HUDEP-2 (cell line): ENCODE results near the gene FNDC3B.
"Not testable (repeated sequence)": the region's sequence is repeated elsewhere in the genome, so short reads cannot be mapped to it uniquely, and the experiment has no call there.

Experiments
- DNase-seq, 76 experiments: peaks; one replicate each; lab custom pipeline; 2025; ENCODE audit not compliant: unreplicated experiment in 76 of 76; lab: John Stamatoyannopoulos, UW

Gene FNDC3B

GRCh38 chr3:172030181-172030580, 9.2 kb upstream of the FNDC3B start:
- DNase-seq: no peak

DNA sequence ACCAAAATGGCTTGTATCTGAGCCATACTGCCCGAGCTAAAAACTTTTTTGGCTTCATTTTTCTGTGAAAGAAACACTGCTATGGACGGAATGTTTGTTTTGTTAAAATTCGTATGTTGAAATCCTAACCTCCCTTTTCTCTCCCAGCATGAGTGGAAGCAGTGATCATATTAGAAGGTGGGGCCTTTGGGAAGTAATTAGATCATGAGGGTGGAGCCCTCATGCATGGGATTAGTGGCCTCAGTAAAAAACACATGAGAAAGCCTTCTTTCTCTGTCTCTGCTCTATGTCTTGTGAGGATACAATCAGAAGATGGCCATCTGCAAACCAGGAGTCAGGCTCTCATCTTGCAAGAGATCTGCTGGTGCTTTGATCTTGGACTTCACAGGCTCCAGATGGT, 7.4 kb upstream of the FNDC3B start:
- no peak for DNase-seq

DNA sequence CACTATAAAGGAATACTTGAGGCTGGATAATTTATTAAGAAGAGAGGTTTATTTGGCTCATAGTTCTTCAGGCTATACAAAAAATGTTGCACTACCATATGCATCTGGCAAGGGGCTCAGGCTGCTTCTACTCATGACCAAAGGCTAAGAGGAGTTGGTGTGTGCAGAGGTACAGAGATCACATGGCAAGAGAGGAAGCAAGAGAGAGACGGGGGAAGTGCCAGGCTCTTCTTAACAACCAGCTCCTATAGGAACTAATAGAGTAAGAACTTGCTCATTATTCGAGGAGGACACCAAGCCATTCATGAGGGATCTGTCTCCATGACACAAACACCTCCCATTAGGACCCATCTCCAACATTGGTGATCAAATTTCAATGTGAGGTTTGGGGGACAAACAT, 6.0 kb upstream of the FNDC3B start:
- DNase-seq: no peak

DNA sequence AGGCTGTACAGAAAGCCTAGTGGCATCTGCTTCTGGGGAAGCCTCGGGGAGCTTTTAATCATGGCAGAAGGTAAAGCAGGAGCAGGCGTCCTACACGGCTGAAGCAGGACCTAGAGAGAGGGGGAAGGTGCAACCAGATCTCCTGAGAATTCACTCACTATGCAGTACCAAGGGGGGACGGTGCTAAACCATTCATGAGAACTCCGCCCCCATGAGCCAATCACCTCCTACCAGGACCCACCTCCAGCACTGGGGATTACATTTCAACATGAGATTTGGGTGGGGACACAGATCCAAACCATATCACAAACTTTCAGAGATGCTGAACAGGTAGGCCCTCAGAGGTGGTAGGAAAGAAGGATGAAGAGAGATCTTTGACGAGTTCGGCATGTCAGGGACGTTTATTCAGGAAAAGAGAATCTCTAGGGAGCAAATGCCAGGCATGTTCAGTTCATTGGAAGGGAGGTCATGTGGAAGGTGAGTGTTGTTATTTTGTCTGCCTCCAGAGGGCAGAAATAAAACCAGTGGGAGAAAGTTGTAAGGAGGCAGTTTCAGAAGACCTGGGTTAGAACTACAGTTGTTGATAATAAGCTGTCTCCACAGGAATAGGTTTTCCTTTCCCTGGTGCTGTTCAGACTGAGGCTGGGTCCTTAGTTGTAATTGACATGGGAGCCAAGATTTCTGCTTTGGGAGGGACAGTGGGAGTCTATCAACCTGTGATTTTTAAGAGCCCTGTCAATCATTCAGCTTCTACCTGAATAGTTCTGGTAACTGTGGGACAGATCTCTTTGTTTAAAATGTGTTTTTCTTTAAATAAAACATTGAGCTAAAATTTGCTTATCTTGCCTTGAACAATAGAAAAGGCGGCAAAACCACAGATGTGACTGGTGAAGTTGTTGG, 4.3 kb upstream of the FNDC3B start:
- peak in 12 of 76 experiments; percentile 2 to 39 (median 14) for DNase-seq

DNA sequence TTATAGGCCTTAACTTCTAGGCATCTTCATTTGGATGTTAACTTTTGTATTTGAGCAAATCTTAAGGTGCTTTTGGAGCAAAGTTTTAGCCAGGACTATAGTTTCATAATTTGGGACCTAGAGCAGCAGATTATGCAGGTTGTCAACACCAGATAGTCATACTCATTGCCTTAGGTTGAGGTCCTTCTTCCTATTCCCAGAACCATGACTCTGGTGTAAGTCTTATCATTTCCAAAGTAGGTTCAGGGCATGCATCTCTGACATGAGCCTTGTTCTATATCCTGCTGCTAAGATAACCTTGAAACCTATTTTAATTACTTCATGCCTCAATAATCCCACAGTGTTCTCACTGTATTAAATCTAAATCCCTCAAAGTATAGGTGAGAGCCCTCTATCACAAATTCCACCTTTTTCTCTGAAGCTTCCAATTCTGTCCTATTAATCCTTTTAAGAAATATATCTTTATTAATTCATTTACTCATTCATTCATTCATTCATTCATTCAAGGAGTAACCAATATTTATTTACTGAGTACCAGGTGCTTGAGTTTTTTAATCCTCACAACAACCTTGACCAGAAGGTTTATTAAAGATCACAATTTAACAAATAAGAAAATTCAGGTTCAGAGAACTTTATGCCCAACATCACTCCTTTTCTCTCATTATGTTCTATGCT, 2.7 kb upstream of the FNDC3B start:
- no peak for DNase-seq

DNA sequence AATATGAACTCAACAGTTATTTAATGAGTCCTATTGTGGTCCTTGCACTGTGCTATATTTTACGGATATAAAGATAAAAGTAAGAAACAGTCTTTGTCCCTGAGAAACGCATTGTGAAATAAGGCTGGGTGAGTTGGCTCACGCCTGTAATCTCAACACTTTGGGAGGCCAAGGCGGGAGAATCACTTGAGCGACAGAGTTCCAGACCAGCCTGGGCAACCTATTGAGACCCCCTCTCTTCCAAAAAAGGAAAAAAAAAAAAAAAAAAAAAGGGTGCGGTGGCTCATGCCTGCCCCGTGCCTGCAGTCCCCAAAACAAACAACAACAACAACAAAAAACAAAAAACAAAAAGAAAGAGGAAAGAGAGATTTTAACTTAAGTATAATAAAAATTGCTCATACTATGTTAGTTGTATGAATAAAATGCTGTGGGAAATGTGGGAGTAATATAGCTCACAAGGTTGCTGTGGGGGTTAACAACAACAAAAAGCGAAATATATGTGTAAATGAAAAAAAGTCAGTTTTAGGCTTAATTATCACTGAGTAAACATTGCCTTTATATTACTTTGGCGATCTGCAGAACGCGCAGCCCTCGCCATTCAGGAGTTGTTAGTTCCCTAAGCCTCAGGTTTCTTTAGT, 461 bp upstream of the FNDC3B start:
- no peak for DNase-seq

DNA sequence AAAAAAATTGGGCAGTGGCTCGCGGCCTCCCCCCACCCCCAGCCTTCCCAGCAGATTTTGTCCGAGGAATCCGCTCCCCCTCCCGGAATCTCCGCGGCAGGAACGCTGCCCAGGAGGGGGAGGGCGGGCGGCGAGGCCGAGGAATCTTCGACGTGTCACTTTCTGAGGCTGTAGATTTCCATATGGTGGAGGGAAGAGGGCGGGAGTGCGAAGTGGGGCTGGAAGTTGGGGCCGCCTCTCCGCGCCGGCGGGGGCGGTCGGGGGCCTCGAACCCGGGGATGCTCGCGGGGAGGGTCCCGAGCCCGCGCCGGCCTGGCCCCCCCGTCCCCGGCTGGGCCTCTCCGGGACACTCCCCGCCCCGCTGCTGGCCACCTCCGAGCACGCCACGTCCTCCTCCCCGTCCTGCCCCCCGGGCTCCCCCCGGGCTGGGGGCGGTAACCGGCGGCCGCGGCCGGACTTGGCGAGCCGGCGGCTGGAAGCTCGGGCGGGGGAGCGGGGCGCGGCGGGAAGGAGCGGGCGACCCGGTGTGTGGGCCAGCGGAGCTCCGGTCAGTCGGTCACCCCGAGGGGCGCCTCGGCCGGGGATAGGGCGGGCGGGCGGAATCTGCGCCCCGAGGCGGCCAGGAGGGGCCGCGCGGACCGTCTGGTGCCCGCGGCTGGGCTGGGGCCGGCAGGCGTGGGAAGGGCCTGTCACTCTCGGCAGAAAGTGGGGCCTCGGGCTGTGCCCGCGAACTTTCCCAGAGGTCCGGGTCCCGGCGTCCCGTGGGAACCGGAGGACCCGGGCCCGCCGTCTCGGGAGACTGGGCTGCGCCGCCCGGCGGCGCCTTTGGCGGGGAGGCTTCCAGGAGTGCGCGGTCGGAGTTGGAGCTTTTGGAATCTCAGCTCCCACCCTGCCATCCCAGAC, 951 bp downstream of the FNDC3B start:
- peak in 21 of 76 experiments; percentile 1 to 38 (median 12) for DNase-seq

DNA sequence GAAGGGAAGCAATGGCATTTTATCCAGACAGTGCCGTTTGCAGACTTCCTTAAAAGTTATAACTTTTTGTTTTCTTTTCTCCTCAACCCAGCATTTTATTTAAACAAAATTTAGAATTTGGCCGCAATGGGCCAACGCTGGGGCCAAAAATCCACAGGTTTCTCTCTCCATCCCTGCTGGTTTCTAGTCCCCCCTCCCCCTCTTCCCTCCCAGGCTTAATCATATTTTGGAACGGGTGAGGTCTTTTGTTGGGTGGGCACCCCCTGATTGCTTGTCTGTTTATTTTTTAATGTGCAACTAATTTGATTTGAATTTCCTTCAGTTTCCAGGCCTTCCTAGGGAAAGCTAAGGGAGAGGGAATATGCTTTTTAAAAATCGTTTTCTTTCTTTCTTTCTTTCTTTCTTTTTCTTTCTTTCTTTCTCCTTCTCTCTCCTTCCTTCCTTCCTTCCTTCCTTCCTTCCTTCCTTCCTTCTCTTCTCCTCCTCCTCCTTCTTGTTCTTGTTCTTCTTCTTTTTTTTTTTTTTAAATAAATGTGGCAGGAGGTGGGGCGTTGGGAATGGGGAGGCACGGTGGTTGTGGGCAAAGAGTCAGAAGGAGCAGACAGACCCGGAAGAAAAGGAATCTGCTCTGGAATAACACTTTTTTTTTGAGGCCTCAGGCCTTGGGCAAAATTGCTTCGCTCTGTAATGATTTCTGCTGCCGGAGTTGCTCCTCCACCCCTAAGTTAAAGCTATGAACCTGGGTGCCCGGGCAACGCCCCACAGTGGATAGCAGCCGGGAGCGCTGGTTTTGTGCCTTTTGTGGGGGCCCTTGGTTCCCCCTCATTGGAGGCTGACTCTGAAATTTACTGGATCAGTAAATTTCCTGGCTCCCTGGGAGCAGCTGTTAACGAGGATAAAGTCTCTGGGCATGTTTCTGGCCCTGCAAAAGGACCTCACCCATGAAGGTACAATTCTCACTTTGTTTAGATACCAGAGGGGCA, 1.9 kb downstream of the FNDC3B start:
- no peak for DNase-seq

GRCh38 chr3:172042136-172042662, 2.8 kb downstream of the FNDC3B start:
- DNase-seq: no peak

- DNase-seq: not testable (repeated sequence)
These were observed 3.3 kb downstream of the FNDC3B start for GRCh38 chr3:172042663-172043179.

- no peak for DNase-seq
These were observed 3.9 kb downstream of the FNDC3B start for GRCh38 chr3:172043233-172043632.

DNA sequence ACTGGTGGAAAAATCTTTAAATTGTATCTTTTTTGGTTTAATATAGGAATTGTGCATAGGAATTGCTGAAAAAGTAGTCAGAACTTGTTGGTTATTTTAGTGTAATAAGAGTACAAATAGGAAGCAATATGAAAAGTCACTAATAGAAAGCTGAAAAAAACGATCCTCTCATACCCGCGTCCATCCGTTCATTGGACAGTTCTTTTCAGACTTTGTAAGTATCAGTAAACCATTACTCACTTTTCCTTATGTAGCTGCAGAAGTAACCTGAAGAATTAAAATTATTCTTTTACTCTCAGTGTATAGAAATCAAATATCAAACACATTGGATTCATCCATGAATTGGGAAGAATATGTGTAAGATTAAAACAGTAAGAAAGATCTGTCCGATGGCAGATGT, 4.4 kb downstream of the FNDC3B start:
- DNase-seq: no peak

DNA sequence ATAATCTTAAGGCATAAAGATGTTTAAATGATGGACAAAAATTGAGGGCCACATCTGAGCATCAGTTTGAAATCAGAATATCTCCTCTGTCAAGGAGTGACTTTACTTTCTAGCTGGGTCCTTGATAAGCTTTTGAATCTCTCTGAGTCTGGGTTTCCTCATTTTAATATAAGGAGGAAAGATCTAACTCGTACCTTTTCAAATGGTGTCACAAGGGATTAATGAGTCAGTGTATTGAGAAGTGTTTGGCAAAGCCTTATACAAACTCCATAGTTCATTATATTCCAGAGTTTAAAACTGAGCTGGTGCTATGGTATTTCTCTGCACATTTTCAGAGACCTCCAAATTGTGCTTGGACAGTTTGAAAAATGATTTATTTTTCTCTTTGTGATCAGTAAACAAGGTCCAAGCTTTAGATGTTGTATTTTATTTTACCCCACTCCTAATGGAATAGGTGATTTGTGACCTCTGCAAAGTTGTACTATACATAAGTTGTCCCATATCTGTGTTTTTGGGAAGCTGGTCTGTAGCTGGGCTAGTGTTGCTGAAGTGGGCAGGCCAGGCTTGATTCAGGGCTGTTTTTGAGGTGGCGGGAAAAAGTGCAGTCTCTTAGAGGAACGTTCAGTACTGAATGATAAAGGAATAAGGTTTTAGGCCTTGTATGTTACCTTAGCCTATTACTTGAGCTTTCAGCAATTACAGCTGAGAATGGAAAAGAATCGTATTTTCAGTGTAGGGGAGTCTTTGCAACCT, 5.6 kb downstream of the FNDC3B start:
- no peak for DNase-seq

DNA sequence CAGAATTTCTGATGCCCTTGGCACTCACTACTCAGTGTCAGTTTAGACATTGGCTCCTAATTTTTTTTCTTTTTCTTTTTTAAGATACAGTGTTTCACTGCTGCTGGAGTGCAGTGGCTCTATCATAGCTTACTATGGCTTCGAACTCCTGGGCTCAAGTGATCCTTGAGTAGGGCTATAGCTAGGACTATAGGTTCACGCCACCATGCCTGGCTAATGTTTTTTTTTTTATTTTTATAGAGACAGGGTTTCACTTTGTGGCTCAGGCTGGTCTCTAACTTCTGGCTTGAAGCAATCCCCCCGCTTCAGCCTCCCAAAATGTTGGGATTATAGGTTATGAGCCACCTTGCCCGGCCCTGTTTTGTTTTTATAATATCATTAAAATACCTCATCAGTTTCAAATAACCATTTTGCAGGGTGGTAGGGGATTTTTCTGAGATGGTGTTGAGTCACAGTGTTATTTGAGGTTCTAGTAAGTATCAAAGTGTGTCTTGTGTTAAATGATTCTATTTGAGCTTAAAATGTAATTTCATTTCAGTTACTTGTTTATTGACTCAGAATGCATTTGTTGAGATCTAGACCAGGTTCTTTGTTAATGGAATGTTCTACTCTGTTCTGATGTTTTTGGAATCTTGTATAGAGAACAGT, 7.0 kb downstream of the FNDC3B start:
- DNase-seq: no peak

DNA sequence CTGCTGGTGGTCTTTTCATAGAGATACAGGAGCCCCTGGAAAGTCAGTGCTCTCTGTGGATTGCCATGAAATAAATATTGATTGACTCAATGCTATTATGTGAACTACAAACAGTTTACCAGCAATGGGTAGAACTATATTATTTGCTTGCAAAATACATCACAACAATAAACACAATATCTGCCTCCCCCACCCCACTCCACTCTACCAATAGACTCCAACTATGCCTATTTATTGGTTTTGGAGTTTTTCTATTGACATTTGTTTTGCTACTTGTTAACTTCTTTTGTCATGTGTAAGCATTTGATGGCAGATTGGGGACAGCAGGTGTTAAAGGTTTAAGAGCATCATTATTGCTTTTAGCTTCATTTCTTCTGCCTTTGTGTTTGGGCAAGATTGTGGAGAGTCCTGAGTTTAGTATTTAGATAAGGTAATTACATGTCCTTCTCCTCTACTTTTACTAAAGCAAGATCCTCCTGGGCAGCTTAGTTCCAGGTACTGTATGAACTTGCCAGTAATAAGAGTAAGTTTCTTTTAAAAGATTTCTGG, 8.3 kb downstream of the FNDC3B start:
- no peak for DNase-seq

- no peak for DNase-seq
These were observed 9.2 kb downstream of the FNDC3B start for GRCh38 chr3:172048599-172048998.

DNA sequence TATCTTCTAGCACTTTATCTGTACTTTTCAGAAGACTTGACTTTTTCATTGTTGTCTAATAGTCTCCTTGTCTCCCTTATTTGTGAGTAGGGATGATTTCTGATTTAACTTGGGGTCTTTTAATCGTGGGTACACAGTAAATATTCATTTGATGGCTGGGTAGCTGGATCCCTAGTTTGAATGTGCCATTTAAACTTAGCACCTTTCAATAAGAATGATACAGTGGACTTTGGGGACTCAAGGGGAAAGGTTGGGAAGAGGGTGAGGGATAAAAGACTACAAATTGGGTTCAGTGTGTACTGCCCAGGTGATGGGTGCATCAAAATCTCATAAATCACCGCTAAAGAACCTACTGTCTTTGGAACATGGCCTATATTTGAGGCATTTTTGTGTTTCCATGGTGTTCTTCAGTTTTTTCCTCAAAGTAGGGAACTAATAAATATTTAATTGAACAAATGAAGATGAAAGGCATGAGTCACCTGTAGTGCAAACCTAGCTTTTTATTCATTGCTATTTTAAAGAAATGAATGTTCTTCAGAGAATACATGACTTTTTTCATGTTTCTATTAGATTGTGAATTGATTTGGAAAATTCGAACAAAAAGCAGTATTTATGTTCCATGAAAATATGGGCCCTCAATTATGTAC, 12.1 kb downstream of the FNDC3B start:
- DNase-seq: no peak
